HAP-1 (cell line): ENCODE results near the gene FLT3.
"Not testable (repeated sequence)": the region's sequence is repeated elsewhere in the genome, so short reads cannot be mapped to it uniquely, and the experiment has no call there.

Source experiments
- DNase-seq, 2 experiments: peaks; one replicate each; pipeline ENCODE4 v3.0.0-alpha.2; 2016 to 2020; ENCODE audit warnings: low spot score in 2 of 2
- H3K27me3 ChIP-seq: fragments of 250-450 bp; sonication (Bioruptor Pico); 2 replicates; pipeline ENCODE4 v1.5.1; 2020; ENCODE audit warnings: low read depth, mild to moderate bottlenecking, moderate library complexity
- H3K36me3 ChIP-seq: fragments of 250-450 bp; sonication (Bioruptor Pico); replicated peaks from 2 replicates; pipeline ENCODE4 v1.5.1; 2020; ENCODE audit warnings: mild to moderate bottlenecking
- H3K4me1 ChIP-seq: fragments of 250-450 bp; sonication (Bioruptor Pico); 2 replicates; pipeline ENCODE4 v1.5.1; 2020; ENCODE audit warnings: mild to moderate bottlenecking
- H3K4me3 ChIP-seq: fragments of 250-450 bp; sonication (Bioruptor Pico); 2 replicates; pipeline ENCODE4 v1.5.1; 2020; ENCODE audit warnings: mild to moderate bottlenecking, moderate library complexity
- H3K9me3 ChIP-seq: fragments of 250-450 bp; sonication (Bioruptor Pico); 2 replicates; pipeline ENCODE4 v1.5.1; 2020; ENCODE audit warnings: mild to moderate bottlenecking, moderate library complexity
- in situ Hi-C: fragments of 300-500 bp; cut with MboI; formaldehyde crosslinking; loops from 3 replicates; pipeline ENCODE4 v1.14.3; 2020; ENCODE audit warnings: low sequenced_read_pairs, inconsistent platforms, mixed read lengths

The FLT3 gene

GRCh38 chr13:28100150-28101121 lies at the start of gene FLT3:
Gene FLT3, minus strand, starts transcription at chr13:28100576. Its CDS starts 66 bp downstream, at chr13:28100510.
- no peaks in the 10 kb centered on the region for H3K36me3 ChIP-seq
- peak; percentile 61 to 72 for DNase-seq
- in situ Hi-C loops: no loop called here
- H3K9me3 ChIP-seq: no peaks in the 10 kb centered on the region
- H3K4me3 ChIP-seq: peak within 1 kb of the TSS; percentile 21
- H3K4me1 ChIP-seq: peaks cover 5% of the 10 kb centered on the region
- peaks cover 16% of the 10 kb centered on the region; the same call in 1 of the 2 replicates for H3K27me3 ChIP-seq

GRCh38 chr13:28147495-28147894 lies 47.1 kb upstream of the FLT3 start:
- H3K4me3 ChIP-seq: no peak overlapping the region
- H3K4me1 ChIP-seq: peaks cover 2% of the 10 kb centered on the region
- H3K9me3 ChIP-seq: no peaks in the 10 kb centered on the region
- in situ Hi-C loops: no loop called here
- DNase-seq: no peak
- H3K36me3 ChIP-seq: no peaks in the 10 kb centered on the region
- H3K27me3 ChIP-seq: no peaks in the 10 kb centered on the region

- no peak overlapping the region for H3K4me3 ChIP-seq
- in situ Hi-C loops: no loop called here
- DNase-seq: no peak
- no peaks in the 10 kb centered on the region for H3K9me3 ChIP-seq
- H3K27me3 ChIP-seq: no peaks in the 10 kb centered on the region
- no peaks in the 10 kb centered on the region for H3K36me3 ChIP-seq
- H3K4me1 ChIP-seq: peaks cover 9% of the 10 kb centered on the region
Measured at GRCh38 chr13:28145049-28145448, 44.7 kb upstream of the FLT3 start.

DNA sequence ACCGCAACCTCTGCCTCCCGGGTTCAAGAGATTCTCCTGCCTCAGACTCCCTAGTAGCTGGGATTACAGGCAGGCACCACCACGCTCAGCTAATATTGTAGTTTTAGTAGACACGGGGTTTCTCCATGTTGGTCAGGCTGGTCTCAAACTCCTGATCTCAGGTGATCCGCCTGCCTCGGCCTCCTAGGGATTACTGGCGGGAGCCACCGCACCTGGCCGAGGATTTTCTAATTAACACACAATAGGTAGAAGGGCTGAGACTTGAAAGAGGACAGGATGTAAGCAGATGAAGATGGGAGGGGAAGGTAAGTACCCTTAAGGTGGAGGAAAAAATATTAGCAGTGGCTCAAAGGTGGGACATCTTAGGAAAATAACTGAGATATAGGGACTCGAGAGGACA lies 41.2 kb upstream of the FLT3 start:
- H3K4me1 ChIP-seq: peaks cover 10% of the 10 kb centered on the region
- H3K36me3 ChIP-seq, H3K4me3 ChIP-seq, H3K9me3 ChIP-seq, DNase-seq, in situ Hi-C loops, H3K27me3 ChIP-seq: not testable (repeated sequence)

DNA sequence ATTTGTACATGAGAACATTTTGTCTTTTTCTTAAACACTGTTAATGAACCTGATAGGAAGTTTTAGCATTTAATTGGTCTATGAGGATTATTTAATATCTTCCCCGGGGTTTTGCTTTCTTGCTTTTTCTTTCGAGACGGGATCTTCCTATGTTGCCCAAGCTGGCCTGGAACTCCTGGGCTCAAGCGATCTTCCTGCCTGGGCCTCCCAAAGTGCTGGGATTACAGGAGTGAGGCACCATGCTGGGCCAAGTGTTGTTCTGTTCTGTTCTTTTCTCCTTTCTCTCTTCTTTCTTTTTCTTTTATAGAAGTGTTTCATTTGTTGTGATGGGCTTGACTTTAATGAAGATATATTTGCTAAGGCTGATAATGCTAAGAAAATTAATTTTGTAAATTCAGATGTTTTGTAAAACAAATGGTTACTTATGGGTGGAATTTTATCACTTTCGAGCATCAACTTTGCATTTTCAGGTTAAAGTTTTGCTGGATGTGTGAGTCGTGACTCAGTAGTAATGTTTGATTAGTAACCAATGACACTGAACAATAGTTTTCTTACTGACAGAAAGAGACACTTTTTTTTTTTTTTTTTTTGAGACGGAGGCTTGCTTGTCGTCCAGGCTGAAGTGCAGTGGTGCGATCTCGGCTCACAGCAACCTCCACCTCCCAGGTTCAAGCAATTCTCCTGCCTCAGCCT lies 40.2 kb upstream of the FLT3 start:
- Histone ChIP-seq H3K4me1 (peaks cover 10% of the 10 kb centered on the region), H3K4me3 (peak overlapping the region; percentile 86), H3K9me3 (no peaks in the 10 kb centered on the region), H3K27me3 (no peaks in the 10 kb centered on the region), H3K36me3 (no peaks in the 10 kb centered on the region)
- in situ Hi-C loops: no loop called here
- peak in 1 of 2 experiments; percentile 47 for DNase-seq

DNA sequence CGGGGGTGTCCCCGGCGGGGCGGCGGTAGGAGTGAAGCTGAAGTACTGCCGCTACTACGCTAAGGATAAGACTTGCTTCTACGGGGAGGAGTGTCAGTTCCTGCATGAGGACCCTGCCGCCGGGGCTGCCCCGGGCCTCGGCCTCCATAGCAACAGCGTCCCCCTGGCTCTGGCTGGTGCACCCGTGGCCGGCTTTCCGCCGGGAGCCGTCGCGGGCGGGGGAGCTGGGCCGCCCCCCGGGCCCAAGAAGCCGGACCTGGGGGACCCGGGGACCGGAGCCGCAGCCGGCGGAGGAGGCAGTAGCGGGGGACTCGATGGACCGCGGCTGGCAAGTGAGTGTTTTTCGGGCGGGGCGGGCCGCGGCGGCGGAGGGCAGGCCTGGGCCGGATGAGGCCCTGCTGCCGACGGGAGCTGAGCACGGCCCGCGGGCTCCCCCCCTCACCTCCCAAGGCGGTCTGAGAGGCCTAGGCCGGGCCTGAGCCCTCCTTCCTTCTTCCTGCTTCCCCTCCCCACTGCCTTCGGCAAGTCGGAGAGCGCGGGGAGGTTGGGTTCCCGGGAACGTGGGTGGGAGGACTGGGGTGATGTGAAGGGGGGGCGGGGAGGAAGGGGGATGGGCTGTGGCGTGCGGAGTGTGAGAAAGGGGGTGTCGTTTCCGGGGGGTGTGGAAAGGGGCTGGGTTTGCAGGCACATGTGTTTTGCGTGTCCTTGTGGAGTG lies 38.5 kb upstream of the FLT3 start:
- H3K9me3 ChIP-seq: no peaks in the 10 kb centered on the region
- H3K36me3 ChIP-seq: no peaks in the 10 kb centered on the region
- H3K4me1 ChIP-seq: peaks cover 10% of the 10 kb centered on the region
- H3K4me3 ChIP-seq: peak overlapping the region; percentile 86
- DNase-seq: peak in 1 of 2 experiments; percentile 89
- no peaks in the 10 kb centered on the region for H3K27me3 ChIP-seq
- in situ Hi-C loops: no loop called here

DNA sequence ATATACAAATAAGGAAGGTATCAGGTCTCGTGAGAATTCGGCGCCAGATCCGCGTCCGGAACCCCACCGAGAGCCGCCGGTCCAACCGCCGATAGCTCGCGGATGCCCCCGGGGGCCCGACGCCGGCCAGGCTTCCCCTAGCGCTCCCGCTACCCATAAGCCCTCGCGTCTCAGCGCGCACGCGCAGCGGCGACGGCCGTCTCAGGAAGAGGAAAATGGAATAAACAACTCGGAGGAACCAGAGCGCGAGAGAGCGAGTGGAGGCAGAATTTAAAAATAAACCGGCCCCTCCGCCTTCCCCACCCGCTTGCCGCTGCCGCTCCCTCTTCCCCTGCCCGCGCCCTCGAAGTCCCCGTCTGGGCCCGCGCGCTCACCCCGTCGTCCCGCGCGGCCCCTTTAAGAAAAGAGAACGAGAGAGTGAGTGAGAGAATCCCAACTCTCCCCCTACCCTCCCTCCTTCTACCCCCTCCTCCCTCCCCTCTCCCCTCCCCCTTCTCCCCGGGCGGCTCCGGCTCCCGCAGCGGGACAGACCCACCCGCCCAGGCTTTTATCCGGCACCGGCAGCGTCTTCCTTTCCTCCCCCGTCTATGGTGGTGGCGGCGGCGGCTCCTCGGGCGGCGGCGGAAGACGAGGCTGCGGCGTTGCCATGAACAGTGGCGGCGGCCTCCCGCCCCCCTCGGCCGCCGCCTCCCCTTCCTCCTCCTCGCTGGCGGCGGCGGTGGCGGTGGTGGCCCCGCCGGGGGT lies 37.8 kb upstream of the FLT3 start, which contains the start of gene PAN3:
TSS of gene PAN3 (plus strand) at position 534 of the 744 bp plus-strand sequence. CDS start at position 647, 113 bp downstream.
- in situ Hi-C loops: no loop called here
- H3K9me3 ChIP-seq: no peaks in the 10 kb centered on the region
- no peaks in the 10 kb centered on the region for H3K27me3 ChIP-seq
- H3K4me1 ChIP-seq: peaks cover 10% of the 10 kb centered on the region
- peak within 1 kb of the TSS; percentile 86 for H3K4me3 ChIP-seq
- H3K36me3 ChIP-seq: no peaks in the 10 kb centered on the region
- DNase-seq: peak; percentile 84 to 92

- in situ Hi-C loops: no loop called here
- Histone ChIP-seq H3K4me3 (peak overlapping the region; percentile 86), H3K9me3 (no peaks in the 10 kb centered on the region), H3K27me3 (no peaks in the 10 kb centered on the region), H3K36me3 (no peaks in the 10 kb centered on the region), H3K4me1 (peaks cover 10% of the 10 kb centered on the region)
- DNase-seq: no peak
Measured at GRCh38 chr13:28137596-28137995, 37.2 kb upstream of the FLT3 start.

GRCh38 chr13:28136916-28137315 lies 36.5 kb upstream of the FLT3 start:
- Histone ChIP-seq H3K4me1 (peaks cover 8% of the 10 kb centered on the region), H3K4me3 (peak overlapping the region; percentile 86), H3K27me3 (no peaks in the 10 kb centered on the region), H3K36me3 (no peaks in the 10 kb centered on the region), H3K9me3 (no peaks in the 10 kb centered on the region)
- DNase-seq: no peak
- in situ Hi-C loops: no loop called here

GRCh38 chr13:28131646-28132045 lies 31.3 kb upstream of the FLT3 start:
- in situ Hi-C loops: no loop called here
- H3K4me1 ChIP-seq: no peaks in the 10 kb centered on the region
- no peak overlapping the region for H3K4me3 ChIP-seq
- H3K9me3 ChIP-seq: no peaks in the 10 kb centered on the region
- DNase-seq: no peak
- no peaks in the 10 kb centered on the region for H3K27me3 ChIP-seq
- no peaks in the 10 kb centered on the region for H3K36me3 ChIP-seq

DNA sequence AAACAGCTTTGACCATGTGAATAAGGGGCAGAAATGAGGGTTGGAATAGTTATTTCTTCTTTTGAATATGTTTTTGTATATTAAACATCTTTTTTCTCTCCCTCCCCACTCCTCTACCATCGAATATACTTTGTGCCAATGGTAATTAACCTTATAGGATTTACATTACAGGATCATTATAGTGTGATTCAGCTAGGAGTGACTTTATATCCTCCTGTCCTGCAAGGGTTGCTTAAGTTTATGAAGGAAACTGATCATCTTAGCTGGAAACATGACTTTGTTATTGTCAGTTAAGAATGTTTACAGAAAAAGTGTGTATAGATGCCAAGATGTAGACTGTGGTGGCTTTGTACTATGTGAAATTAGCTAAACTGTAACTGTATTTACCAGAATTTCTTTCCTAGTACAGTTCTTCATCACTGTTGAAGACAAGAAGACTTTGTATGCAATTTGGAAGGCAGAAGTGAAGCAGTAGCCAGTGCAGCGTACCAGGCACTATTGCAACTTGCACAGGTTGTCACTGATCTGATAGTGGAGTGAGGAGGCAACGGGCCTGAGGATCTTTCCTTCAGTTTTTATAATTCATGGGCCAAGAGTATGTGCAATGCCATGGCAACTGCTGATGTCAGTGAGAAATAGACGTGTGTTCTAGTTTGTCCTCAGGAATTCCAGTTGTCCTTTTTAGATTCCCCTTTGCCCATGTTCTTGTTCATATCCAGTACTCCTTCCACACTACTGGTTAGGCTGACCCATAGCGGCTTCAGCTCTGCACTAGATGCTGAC lies 29.7 kb upstream of the FLT3 start:
- in situ Hi-C loops: no loop called here
- Histone ChIP-seq H3K4me3 (no peak overlapping the region), H3K36me3 (no peaks in the 10 kb centered on the region), H3K9me3 (no peaks in the 10 kb centered on the region), H3K27me3 (no peaks in the 10 kb centered on the region), H3K4me1 (no peaks in the 10 kb centered on the region)
- no peak for DNase-seq

DNA sequence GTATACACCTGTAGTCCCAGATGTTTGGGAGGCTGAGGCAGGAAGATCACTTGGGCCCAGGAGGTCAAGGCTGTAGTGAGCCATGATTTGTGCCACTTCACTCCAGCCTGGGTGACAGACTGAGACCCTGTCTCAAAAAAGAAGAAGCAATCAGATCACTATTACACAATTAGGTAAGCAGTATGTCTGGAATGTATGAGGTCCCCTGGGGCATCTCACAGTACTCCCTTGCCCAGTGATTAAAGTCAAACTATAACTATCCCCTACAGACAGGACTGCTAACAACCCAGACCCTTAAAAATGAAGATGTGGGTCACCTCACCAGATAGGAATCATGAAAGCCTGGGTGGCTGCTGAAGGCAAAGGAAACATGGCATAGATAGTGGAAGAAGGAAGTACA lies 28.6 kb upstream of the FLT3 start:
- Histone ChIP-seq H3K4me3 (no peak overlapping the region), H3K9me3 (no peaks in the 10 kb centered on the region), H3K36me3 (no peaks in the 10 kb centered on the region), H3K27me3 (no peaks in the 10 kb centered on the region), H3K4me1 (no peaks in the 10 kb centered on the region)
- in situ Hi-C loops: no loop called here
- DNase-seq: no peak
